Effector memory CD8-positive, alpha-beta T cell (primary cell): Measurements from ENCODE around the gene OGFOD2.
A peak's percentile ranks its signal among the peaks of the same experiment; 100 is the strongest.

Experiments used
- ATAC-seq: fragments of 150-1000 bp; cut with Tn5 transposase; replicated peaks from 2 replicates; pipeline ENCODE4 v1.10.0; 2021; ENCODE audit warnings: mild to moderate bottlenecking, moderate library complexity
- DNase-seq, 3 experiments: peaks; one replicate each; pipeline ENCODE4 v3.0.0; 2021
- H3K27ac Mint-ChIP-seq, 2 donors: one replicate each; pipeline ENCODE4 v1.8.0; 2022; ENCODE audit warnings: mild to moderate bottlenecking in 2 of 2, mixed read lengths in 2 of 2, moderate library complexity in 2 of 2
- H3K27me3 Mint-ChIP-seq, 2 donors: one replicate each; pipeline ENCODE4 v1.8.0; 2022; ENCODE audit warnings: mixed read lengths in 2 of 2
- H3K36me3 Mint-ChIP-seq: one replicate; pipeline ENCODE4 v1.8.0; 2022; ENCODE audit warnings: mild to moderate bottlenecking, moderate library complexity, mixed read lengths; ENCODE audit not compliant: insufficient read depth
- H3K4me1 Mint-ChIP-seq, 2 donors: one replicate each; pipeline ENCODE4 v1.8.0; 2022; ENCODE audit warnings: low read depth in 2 of 2, mixed read lengths in 2 of 2
- H3K4me3 Mint-ChIP-seq, 2 donors: one replicate each; pipeline ENCODE4 v1.8.0; 2022; ENCODE audit warnings: mild to moderate bottlenecking in 2 of 2, mixed read lengths in 2 of 2, moderate library complexity in 2 of 2
- H3K9me3 Mint-ChIP-seq, 2 donors: one replicate each; pipeline ENCODE4 v1.8.0; 2022; ENCODE audit warnings: mixed read lengths in 2 of 2

OGFOD2 gene

DNA sequence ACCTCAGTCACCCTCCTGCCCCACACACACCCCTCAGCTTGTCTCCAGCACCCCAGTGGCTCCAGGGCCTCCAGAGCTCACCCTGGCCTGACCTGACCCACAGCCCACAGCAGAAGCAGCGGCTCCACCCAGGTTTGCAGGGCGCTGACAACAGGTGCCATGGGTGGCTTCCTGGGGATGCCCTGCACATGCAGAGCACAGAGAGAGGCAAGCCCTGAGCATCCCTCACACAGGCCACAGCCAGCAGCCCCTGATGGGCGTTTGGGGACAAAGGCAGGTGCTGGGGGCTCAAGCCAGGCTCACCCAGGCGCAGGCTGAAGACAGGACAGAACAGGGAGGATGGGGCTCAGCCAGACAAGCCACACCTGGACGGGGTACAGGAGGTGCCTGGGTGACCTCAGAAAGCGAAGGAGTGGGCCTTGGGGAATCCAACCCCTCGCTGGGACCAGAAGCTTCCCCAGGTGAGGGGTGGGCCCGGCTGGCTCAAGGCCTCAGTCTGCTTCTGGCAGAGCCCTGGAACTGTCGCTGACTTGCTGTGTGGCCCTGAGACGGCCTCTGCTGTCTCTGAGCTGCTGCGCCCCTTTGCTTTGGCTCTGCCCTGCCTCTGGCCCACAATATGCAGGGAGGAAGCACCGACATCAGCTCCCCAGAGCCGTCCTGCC lies 16.0 kb downstream of the OGFOD2 start:
- no peaks in the 10 kb centered on the region for H3K27me3 Mint-ChIP-seq
- no peak overlapping the region for H3K4me3 Mint-ChIP-seq
- H3K9me3 Mint-ChIP-seq, result no peaks in the 10 kb centered on the region
- H3K4me1 Mint-ChIP-seq, result no peaks in the 10 kb centered on the region
- ATAC-seq (no peak), DNase-seq (no peak)
- peaks cover 5% of the 10 kb centered on the region for H3K36me3 Mint-ChIP-seq
- H3K27ac Mint-ChIP-seq, result peak overlapping the region in 1 of 2 donors; percentile 70

DNA sequence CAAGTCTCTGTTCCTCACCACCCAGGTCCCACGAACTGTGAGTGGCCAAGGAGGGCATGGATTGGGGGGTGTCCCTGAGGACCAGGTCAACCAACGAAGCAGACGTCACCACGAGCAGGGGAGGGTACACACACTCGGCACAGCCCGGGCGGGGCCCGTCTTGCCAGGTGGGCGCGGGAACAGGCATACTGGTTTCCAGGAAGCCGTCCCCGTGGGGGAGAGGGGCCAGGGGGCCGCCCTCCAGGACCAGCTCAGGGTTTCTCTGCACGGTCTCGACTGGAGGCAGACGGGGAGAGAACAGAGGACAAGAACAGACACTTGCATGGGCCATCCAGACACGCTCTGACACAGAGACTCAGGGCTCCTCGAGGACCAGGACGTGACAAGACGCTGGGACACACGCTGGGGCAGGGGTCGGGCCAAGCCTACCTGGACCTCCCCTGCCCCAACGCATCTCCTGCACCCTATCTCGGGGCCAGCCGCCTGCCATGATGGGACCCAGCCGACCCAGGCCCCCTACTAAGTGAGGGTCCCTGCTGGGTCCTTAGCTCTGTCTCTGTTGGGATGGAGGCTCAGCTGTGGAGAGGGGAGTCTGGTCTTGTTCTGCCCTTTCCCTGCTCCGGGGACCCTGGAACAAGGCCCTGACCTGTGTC lies 16.7 kb downstream of the OGFOD2 start:
- no peaks in the 10 kb centered on the region for H3K9me3 Mint-ChIP-seq
- no peak overlapping the region for H3K4me3 Mint-ChIP-seq
- H3K27ac Mint-ChIP-seq, result peak overlapping the region in 1 of 2 donors; percentile 70

DNA sequence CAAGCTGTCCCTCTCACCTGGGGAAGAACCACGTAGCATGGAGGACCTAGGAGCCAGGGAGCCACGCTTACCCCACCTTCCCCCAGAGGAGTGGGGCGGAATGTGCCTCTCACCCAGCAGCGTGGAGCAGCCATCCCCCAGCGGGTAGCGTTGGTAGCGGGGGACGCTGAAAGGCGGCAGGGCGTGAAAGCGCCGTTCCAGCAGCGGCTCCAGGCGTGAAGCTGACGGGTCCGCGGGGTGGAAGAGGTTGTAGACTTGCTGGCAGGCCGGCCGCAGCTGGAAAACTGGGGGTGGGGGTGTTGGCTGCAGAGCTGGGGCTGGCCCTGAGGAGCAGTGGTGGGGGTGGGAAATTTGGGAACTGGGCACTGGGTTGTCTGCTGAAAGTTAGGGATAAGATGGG lies 17.3 kb downstream of the OGFOD2 start:
- DNase-seq, result no peak
- Mint-ChIP-seq H3K4me3 (no peak overlapping the region), H3K27ac (no peak overlapping the region), H3K36me3 (no peaks in the 10 kb centered on the region), H3K4me1 (no peaks in the 10 kb centered on the region), H3K27me3 (no peaks in the 10 kb centered on the region), H3K9me3 (no peaks in the 10 kb centered on the region)
- no peak for ATAC-seq

More for the DNA sequence above, 16.7 kb downstream of the OGFOD2 start:
- ATAC-seq (no peak), DNase-seq (no peak)
- H3K36me3 Mint-ChIP-seq, result peaks cover under 1% of the 10 kb centered on the region
- H3K27me3 Mint-ChIP-seq, result no peaks in the 10 kb centered on the region
- no peaks in the 10 kb centered on the region for H3K4me1 Mint-ChIP-seq

DNA sequence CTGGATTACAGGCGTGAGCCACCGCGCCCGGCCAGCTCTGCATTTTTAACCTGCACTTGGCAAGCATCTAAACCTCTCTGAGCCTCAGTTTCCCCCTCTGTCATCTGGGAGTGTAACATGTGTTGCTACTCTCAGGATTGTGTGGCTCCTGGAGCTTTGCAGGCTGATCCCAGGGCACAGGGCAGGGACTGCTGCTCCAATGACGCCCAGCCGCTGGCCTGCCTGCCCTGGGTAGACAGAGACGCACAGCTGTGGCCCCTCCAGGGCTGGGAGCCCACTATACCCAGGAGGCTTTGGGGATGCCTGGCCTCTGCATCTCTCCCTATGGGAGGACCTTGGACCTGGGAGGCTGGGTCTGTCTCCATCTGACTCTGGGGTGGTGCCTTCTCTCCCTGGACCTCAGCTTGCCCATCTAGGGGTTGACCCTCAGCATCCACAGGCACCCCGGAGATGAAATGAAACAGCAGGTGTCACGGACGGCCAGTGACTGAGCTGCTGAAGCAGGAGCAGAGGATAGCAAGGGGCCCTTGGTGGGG lies 19.2 kb downstream of the OGFOD2 start:
- H3K27ac Mint-ChIP-seq, result no peak overlapping the region
- no peaks in the 10 kb centered on the region for H3K27me3 Mint-ChIP-seq
- no peak overlapping the region for H3K4me3 Mint-ChIP-seq
- no peaks in the 10 kb centered on the region for H3K4me1 Mint-ChIP-seq
- H3K9me3 Mint-ChIP-seq, result no peaks in the 10 kb centered on the region
- DNase-seq, result no peak
- no peaks in the 10 kb centered on the region for H3K36me3 Mint-ChIP-seq
- no peak for ATAC-seq

DNA sequence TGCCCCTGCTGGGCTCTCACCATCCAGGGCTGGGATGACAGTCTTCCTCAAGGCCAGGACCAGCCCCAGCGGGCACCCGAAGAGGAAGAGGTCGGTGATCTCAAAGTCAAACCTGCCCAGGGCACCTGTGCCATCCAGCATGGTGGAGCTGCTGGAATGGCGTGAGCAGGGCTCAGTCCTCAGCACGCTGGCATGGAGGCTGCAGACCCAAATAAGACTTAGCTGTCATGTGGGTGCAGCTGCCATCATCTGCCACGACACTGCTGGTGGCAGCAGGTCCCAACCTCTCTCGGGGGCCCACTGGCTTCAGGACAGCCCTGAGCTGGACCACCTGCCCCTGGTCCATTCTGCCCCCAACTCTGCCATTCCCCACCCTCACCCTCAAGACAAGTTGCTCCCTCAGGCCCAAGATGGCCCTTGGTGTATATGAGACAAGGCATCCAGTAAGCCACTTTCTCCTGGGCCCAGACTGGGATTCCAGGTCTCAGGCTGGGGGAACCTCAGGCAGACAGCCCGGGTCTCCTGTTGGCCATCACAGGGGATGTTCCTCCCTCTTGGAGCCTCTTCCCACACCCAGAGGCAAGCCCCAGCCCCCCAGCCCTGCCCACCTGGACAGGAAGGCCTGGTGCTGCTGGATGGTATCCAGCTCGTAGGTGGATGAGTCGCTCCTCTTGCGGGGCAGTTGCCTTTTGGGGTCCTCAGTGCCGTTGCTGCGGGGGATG lies 19.9 kb downstream of the OGFOD2 start:
- no peak for DNase-seq
- H3K27ac Mint-ChIP-seq, result no peak overlapping the region

DNA sequence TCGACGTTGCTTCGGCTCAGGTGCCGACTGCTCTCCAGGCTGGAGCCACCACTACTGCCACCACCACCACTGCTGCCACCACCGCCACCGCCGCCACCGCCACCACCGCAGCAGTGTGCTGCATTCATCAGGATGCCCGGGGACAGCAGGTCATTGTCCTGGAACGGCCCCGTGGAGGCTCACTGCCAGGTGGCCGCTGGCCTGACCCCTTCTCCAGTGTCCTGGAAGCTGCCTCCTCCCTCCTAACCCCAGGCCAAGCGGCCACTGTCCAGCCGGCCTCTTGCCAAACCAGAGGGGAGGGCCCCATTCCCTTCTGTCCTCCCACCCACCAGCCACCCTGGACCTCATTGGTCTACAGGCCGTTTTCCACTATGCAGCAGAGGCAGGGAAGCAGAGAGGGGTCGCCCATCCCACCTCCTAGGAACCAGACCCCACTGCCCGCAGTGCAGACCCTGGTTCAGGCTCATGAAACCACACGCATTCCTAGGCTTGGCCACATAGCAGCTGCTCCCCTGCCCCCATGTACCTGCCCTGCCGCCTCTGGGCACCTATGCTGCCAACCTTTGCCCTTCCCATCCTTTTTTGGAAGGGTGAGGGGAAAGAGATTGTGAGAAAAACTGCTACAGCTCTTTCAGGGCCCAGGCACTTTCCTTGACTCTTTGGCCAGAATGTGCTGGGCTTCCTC lies 20.6 kb downstream of the OGFOD2 start:
- H3K27me3 Mint-ChIP-seq, result no peaks in the 10 kb centered on the region
- H3K27ac Mint-ChIP-seq, result no peak overlapping the region
- DNase-seq, result no peak
- H3K9me3 Mint-ChIP-seq, result no peaks in the 10 kb centered on the region
- no peaks in the 10 kb centered on the region for H3K4me1 Mint-ChIP-seq
- H3K4me3 Mint-ChIP-seq, result no peak overlapping the region
- no peak for ATAC-seq
- H3K36me3 Mint-ChIP-seq, result no peaks in the 10 kb centered on the region

More for the DNA sequence above, 19.9 kb downstream of the OGFOD2 start:
- no peaks in the 10 kb centered on the region for H3K9me3 Mint-ChIP-seq
- H3K4me3 Mint-ChIP-seq, result no peak overlapping the region
- H3K27me3 Mint-ChIP-seq, result no peaks in the 10 kb centered on the region
- no peaks in the 10 kb centered on the region for H3K36me3 Mint-ChIP-seq
- no peaks in the 10 kb centered on the region for H3K4me1 Mint-ChIP-seq
- no peak for ATAC-seq

DNA sequence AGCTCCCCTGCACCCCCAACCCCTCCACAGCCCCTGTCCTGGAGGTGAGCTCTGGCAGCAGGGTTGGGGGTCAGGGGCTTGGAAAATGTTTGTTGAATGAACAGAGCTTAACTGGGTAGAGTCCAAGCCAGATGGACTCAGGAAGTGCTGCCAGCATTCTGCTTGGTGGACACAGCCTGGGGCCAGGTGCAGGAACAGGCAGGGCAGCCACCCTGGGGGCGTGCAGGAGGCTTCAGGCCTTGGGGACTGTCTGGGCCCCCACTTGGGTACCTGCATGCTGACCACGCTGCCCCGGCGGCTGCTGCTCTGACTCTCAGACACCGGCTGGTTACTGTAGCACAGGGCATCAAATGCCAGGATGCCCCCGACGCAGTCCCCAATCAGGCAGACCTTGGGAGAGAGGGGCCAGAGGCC lies 21.2 kb downstream of the OGFOD2 start:
- no peaks in the 10 kb centered on the region for H3K4me1 Mint-ChIP-seq
- no peak for ATAC-seq
- no peaks in the 10 kb centered on the region for H3K36me3 Mint-ChIP-seq
- H3K4me3 Mint-ChIP-seq, result no peak overlapping the region
- no peaks in the 10 kb centered on the region for H3K27me3 Mint-ChIP-seq
- no peak overlapping the region for H3K27ac Mint-ChIP-seq
- DNase-seq, result no peak
- no peaks in the 10 kb centered on the region for H3K9me3 Mint-ChIP-seq

DNA sequence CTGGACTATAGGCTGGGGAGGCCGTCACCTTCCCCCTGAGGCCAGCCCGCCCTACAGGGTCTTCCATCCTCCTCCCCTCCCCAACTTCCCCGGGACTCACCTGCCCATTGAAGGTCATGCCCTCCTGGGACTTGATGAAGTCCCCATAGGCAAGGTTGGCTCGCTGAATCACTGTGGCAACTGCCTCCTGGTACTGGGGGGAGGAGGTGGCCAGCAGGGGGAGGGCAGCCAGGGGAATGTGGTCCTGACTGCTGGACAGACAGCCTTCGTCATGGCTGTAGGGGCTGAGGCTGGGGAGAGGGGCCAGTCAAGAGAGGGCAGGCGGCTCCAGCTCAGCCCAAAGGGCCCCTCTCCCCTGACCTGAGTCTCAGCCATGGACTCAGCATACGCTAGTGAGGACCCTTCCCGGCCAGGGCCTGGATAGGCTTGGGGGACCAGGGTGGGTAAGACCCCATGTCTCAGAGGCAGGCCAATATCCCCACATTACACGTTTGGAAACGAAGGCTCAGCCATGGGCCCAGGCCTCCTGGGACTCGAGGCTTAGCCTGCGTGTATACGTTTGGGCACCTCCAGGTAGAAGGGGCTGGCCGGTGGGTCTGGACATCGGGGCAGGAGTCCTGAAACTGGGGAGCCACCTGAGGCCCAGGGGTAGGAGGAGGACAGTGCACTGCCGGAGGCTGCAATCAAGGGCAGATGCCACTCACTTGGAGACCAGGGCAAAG lies 21.7 kb downstream of the OGFOD2 start:
- H3K4me3 Mint-ChIP-seq, result no peak overlapping the region
- ATAC-seq (no peak), DNase-seq (no peak)
- H3K27me3 Mint-ChIP-seq, result no peaks in the 10 kb centered on the region
- no peaks in the 10 kb centered on the region for H3K9me3 Mint-ChIP-seq
- no peaks in the 10 kb centered on the region for H3K36me3 Mint-ChIP-seq
- H3K4me1 Mint-ChIP-seq, result no peaks in the 10 kb centered on the region
- peak overlapping the region in 1 of 2 donors; percentile 63 for H3K27ac Mint-ChIP-seq

DNA sequence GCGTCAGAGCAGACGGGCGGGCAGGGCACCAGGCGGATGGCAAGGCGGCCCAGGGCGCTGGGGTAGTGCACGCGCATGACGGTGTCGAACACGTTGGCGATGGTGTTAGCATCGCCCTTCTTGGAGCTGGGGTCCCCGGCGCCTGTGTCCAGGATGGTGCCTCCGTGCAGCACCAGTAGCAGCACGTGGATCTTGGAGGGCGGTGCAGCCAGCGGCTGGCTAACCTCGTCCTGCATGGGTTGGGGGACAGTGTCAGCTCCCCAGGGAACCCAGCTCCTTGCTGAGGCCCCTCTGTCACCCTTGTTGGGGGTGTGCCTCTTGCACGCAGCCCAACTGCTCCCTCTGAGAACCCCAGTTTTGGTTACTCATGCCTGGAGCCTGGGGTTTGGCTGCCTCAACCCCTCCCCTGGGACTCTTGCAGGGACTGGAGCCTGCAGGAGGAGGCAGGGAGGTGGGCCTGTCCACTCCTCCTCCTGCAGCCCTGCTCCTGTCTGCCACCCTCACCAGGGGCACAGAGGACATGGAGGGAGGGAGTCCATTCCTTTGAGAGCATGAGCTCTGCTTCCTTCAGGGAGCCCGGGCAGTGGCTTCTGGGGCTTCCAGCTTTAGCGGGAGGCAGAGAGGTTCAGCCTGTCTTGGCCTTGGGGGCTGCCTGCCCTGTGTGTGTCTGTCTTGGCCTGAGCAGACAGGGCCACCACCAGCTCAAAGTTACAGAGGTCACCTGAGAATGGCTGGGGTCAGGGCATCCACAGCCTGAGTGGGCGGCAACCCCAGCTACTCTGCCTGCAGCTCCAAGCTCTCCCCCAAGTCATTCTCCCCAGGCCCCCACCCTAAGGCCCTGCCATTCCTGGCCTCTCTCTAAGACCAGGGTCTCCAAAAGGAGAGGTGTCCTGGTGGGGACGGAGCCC lies 22.6 kb downstream of the OGFOD2 start:
- Mint-ChIP-seq H3K36me3 (no peaks in the 10 kb centered on the region), H3K9me3 (no peaks in the 10 kb centered on the region), H3K27me3 (no peaks in the 10 kb centered on the region), H3K4me1 (no peaks in the 10 kb centered on the region), H3K27ac (peak overlapping the region in 1 of 2 donors; percentile 63), H3K4me3 (no peak overlapping the region)
- ATAC-seq, result no peak
- no peak for DNase-seq

DNA sequence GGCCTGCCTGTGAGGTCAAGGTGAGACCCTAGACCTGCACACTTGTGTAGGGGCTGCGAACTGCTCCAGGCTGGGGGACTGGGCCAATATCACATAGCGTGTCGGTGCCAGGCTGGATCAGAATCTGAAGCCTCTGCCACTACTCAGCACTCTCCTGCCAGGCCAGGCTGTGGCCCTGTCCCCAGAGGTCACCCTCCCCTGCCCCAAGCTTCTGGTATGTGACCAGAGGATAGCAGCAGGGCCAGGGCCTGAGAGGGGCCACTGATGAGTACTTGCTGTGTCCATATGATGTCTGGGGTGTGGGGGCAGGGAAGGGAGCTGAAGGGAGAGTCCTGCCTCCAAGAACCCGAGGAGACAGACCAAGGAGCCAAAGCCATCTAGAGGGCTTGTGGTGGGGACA lies 23.3 kb downstream of the OGFOD2 start:
- DNase-seq, result no peak
- H3K9me3 Mint-ChIP-seq, result no peaks in the 10 kb centered on the region
- no peak for ATAC-seq
- H3K27me3 Mint-ChIP-seq, result no peaks in the 10 kb centered on the region
- no peaks in the 10 kb centered on the region for H3K36me3 Mint-ChIP-seq
- no peak overlapping the region for H3K4me3 Mint-ChIP-seq
- no peak overlapping the region for H3K27ac Mint-ChIP-seq
- H3K4me1 Mint-ChIP-seq, result no peaks in the 10 kb centered on the region

DNA sequence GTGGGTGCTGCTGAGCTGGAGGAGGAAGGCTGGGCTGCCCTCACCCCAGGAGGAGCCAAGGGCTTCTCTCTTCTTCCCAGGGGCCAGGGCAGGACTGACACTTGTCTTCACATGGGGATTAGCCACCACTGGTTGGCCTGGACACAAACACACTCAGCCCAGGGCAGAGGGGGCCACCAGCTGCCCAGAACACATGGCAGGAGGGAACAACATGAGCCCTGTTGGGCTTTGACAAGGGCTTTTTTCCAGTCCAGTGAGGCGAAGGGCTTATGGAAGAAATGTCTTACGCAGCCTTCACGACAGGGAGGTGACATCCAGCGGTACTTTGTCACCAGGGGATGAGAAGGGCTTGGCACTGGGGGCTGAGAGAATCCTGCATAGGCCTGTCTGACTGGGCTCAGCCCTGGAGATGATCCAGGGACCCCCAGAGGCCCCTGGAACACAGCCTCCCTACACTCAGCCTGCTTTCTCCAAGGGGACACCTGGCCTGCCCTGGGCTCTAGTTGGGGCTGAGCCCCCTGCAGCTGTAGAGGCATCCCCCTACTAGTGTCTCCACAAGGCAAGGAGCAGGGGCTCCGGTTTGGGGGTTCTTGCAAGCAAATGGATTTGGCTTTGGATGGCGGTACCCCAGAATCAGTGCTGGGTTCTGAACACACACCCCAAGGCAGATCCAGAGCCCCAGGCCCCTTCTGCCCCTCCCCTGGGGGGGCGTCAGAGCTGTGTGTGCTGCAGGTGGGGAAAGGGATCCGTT lies 24.3 kb downstream of the OGFOD2 start:
- H3K4me1 Mint-ChIP-seq, result no peaks in the 10 kb centered on the region
- H3K27ac Mint-ChIP-seq, result no peak overlapping the region
- H3K27me3 Mint-ChIP-seq, result no peaks in the 10 kb centered on the region
- H3K36me3 Mint-ChIP-seq, result no peaks in the 10 kb centered on the region
- DNase-seq, result no peak
- H3K4me3 Mint-ChIP-seq, result no peak overlapping the region
- H3K9me3 Mint-ChIP-seq, result no peaks in the 10 kb centered on the region
- no peak for ATAC-seq

DNA sequence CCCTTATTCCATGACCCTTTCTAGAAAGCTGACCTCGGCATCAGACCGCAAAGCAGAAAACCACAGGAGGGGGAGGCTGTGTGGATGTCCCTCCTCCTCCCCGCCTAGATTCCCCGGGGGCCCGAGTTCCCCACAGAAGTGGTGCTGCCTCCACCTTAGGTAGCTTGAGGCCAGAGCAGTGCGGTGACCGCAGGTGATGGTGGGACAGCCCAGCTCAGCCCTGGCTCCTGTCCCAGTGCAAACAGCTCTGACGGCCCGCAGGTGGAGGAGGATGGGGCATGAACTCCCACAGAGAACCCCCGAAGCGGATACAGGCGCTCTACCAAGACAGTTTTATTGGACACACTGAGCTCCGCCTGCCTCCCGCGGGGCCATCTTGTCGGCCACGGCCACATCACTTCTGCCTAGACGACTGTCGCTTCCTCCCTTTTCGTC lies 25.0 kb downstream of the OGFOD2 start:
- no peak overlapping the region for H3K4me3 Mint-ChIP-seq
- no peak for ATAC-seq
- H3K9me3 Mint-ChIP-seq, result no peaks in the 10 kb centered on the region
- no peak overlapping the region for H3K27ac Mint-ChIP-seq
- no peaks in the 10 kb centered on the region for H3K4me1 Mint-ChIP-seq
- no peak for DNase-seq
- no peaks in the 10 kb centered on the region for H3K27me3 Mint-ChIP-seq
- H3K36me3 Mint-ChIP-seq, result peaks cover 3% of the 10 kb centered on the region
